H1 (cell line): ENCODE results near the gene FFAR2. TPM values are rescaled to one million over a fixed set of nuclear protein-coding genes. Genes with fewer than 3 reads are reported as not detected.

Experiments used
- CTCF ChIA-PET: fragments of 300-600 bp; sonication (Branson Sonifier 250); formaldehyde crosslinking; loops from one replicate; lab custom pipeline; 2021; ENCODE audit not compliant: partially characterized antibody; lab: Charles Lee
- POLR2A ChIA-PET: fragments of 300-600 bp; sonication (Branson Sonifier 250); formaldehyde crosslinking; loops from one replicate; lab custom pipeline; 2021; ENCODE audit warnings: inconsistent platforms; ENCODE audit not compliant: partially characterized antibody; lab: Charles Lee
- DNase-seq, 2 experiments: peaks; one replicate each; pipeline versions ENCODE4 v3.0.0 to v3.0.0-alpha.2; 2010 to 2022; ENCODE audit warnings: low spot score in 2 of 2, low read depth in 1 of 2, mixed read lengths in 1 of 2
- FAIRE-seq: peaks from 2 replicates; lab custom pipeline; 2011; peaks lifted over from hg19 to GRCh38; lab: Jason Lieb, UNC
- H2AFZ ChIP-seq: 2 replicates; pipeline ENCODE4 v1.8.1; 2012; ENCODE audit warnings: low read length, inconsistent platforms
- H2AK5ac ChIP-seq: 2 replicates; pipeline ENCODE4 v1.6.1; 2013; ENCODE audit warnings: low read depth, low read length
- H2BK120ac ChIP-seq: replicated peaks from 2 replicates; pipeline ENCODE3; 2013; ENCODE audit warnings: low read depth, low read length, inconsistent platforms
- H2BK12ac ChIP-seq: 2 replicates; pipeline ENCODE4 v1.6.1; 2013; ENCODE audit warnings: low read depth, low read length
- H2BK15ac ChIP-seq: 2 replicates; pipeline ENCODE4 v1.6.1; 2013; ENCODE audit warnings: low read length
- H2BK20ac ChIP-seq: 2 replicates; pipeline ENCODE4 v1.6.1; 2013; ENCODE audit warnings: low read length
- H2BK5ac ChIP-seq: 2 replicates; pipeline ENCODE4 v1.6.1; 2013; ENCODE audit warnings: low read depth, low read length
- H3K14ac ChIP-seq: 2 replicates; pipeline ENCODE4 v1.6.1; 2013; ENCODE audit warnings: inconsistent platforms; ENCODE audit not compliant: insufficient read length
- H3K18ac ChIP-seq: 2 replicates; pipeline ENCODE4 v1.6.1; 2013; ENCODE audit warnings: low read length; ENCODE audit errors: extremely low read depth
- H3K23ac ChIP-seq: 2 replicates; pipeline ENCODE4 v1.6.1; 2013; ENCODE audit warnings: inconsistent platforms; ENCODE audit not compliant: insufficient read length
- H3K23me2 ChIP-seq: 2 replicates; pipeline ENCODE4 v1.6.1; 2013; ENCODE audit warnings: low read depth, low read length
- H3K27ac ChIP-seq: 2 replicates; pipeline ENCODE4 v1.6.1; 2011; ENCODE audit warnings: low read depth, low read length, inconsistent platforms
- H3K27me3 ChIP-seq, 4 experiments: replicated peaks in 1 of 4; 1 replicate in 1 of 4; 2 replicates in 3 of 4; pipeline versions ENCODE4 v1.6.1 to v1.8.1; 2011 to 2013; ENCODE audit warnings: low read length in 3 of 4, mild to moderate bottlenecking in 3 of 4, inconsistent platforms in 2 of 4, mixed read lengths in 2 of 4, moderate library complexity in 1 of 4; ENCODE audit not compliant: control insufficient read depth in 3 of 4, insufficient read depth in 3 of 4; ENCODE audit errors: extremely low read depth in 1 of 4
- H3K36me3 ChIP-seq, 4 experiments: 2 replicates each; pipeline versions ENCODE4 v1.6.1 to v1.8.1; 2011 to 2013; ENCODE audit warnings: mild to moderate bottlenecking in 4 of 4, low read length in 3 of 4, moderate library complexity in 2 of 4, control low read depth in 1 of 4, inconsistent platforms in 1 of 4; ENCODE audit not compliant: insufficient read depth in 4 of 4, control insufficient read depth in 2 of 4
- H3K4ac ChIP-seq: replicated peaks from 2 replicates; pipeline ENCODE3; 2013; ENCODE audit warnings: low read length, low read depth, mixed read lengths, inconsistent platforms; ENCODE audit not compliant: insufficient read length
- H3K4me1 ChIP-seq, 4 experiments: replicated peaks in 1 of 4; 1 replicate in 1 of 4; 2 replicates in 3 of 4; pipeline versions ENCODE4 v1.6.1 to v1.8.1; 2011 to 2013; ENCODE audit warnings: low read length in 3 of 4, inconsistent platforms in 2 of 4, mixed read lengths in 1 of 4; ENCODE audit not compliant: insufficient read depth in 4 of 4, control insufficient read depth in 3 of 4
- H3K4me2 ChIP-seq, 2 experiments: 2 replicates each; pipeline versions ENCODE4 v1.6.1 to v1.8.1; 2011 to 2013; ENCODE audit warnings: low read depth in 2 of 2, low read length in 2 of 2, control low read depth in 1 of 2, inconsistent platforms in 1 of 2, mild to moderate bottlenecking in 1 of 2; ENCODE audit not compliant: insufficient read depth in 1 of 2
- H3K4me3 ChIP-seq, 4 experiments: fragments of 200-600, 300-600 bp in 1 of 4; sonication (generic), shearing (Covaris generic), sonication (Bioruptor Twin) in 1 of 4; 2 replicates each; pipeline versions ENCODE4 v1.5.1 to v1.8.1; 2011 to 2016; ENCODE audit warnings: low read length in 4 of 4, low read depth in 3 of 4, control low read depth in 2 of 4, inconsistent platforms in 2 of 4, mild to moderate bottlenecking in 2 of 4, mixed read lengths in 1 of 4, moderate library complexity in 1 of 4; ENCODE audit not compliant: insufficient read depth in 2 of 4; ENCODE audit errors: extremely low read depth in 1 of 4
- H3K56ac ChIP-seq: replicated peaks from 2 replicates; pipeline ENCODE3; 2013; ENCODE audit warnings: low read depth, mild to moderate bottlenecking, mixed read lengths, low read length, inconsistent platforms; ENCODE audit not compliant: insufficient read length
- H3K79me1 ChIP-seq: 2 replicates; pipeline ENCODE4 v1.6.1; 2013; ENCODE audit warnings: low read depth, low read length, control low read depth
- H3K79me2 ChIP-seq, 2 experiments: 2 replicates each; pipeline versions ENCODE4 v1.6.1 to v1.8.1; 2012 to 2013; ENCODE audit warnings: low read length in 2 of 2, mild to moderate bottlenecking in 2 of 2, inconsistent platforms in 1 of 2; ENCODE audit not compliant: insufficient read depth in 2 of 2, control insufficient read depth in 1 of 2
- H3K9ac ChIP-seq, 4 experiments: replicated peaks in 1 of 4; 1 replicate in 1 of 4; 2 replicates in 3 of 4; pipeline versions ENCODE4 v1.6.1 to v1.8.1; 2011 to 2013; ENCODE audit warnings: low read depth in 3 of 4, low read length in 3 of 4, control low read depth in 2 of 4, mild to moderate bottlenecking in 2 of 4, moderate library complexity in 2 of 4, inconsistent platforms in 1 of 4; ENCODE audit errors: extremely low read depth in 1 of 4
- H3K9me3 ChIP-seq, 2 experiments: 2 replicates each; pipeline versions ENCODE4 v1.6.1 to v1.8.1; 2012 to 2013; ENCODE audit warnings: mild to moderate bottlenecking in 2 of 2, moderate library complexity in 2 of 2, control low read depth in 1 of 2, inconsistent platforms in 1 of 2, low read depth in 1 of 2, low read length in 1 of 2, mixed read lengths in 1 of 2; ENCODE audit not compliant: insufficient read depth in 2 of 2
- H4K20me1 ChIP-seq, 2 experiments: replicated peaks in 1 of 2; 2 replicates each; pipeline versions ENCODE3 to v1.8.1; 2011 to 2013; ENCODE audit warnings: inconsistent platforms in 2 of 2, low read length in 2 of 2, mild to moderate bottlenecking in 1 of 2; ENCODE audit not compliant: insufficient read depth in 2 of 2, control insufficient read depth in 1 of 2
- H4K5ac ChIP-seq: 2 replicates; pipeline ENCODE4 v1.6.1; 2013; ENCODE audit warnings: low read length, low read depth, mixed read lengths, inconsistent platforms; ENCODE audit not compliant: insufficient read length
- H4K8ac ChIP-seq: 2 replicates; pipeline ENCODE4 v1.8.0; 2013; ENCODE audit warnings: mild to moderate bottlenecking, moderate library complexity, low read length, inconsistent platforms; ENCODE audit not compliant: insufficient read depth; ENCODE audit errors: extremely low read depth
- H4K91ac ChIP-seq: replicated peaks from 2 replicates; pipeline ENCODE3; 2013; ENCODE audit warnings: low read length, mixed read lengths, inconsistent platforms; ENCODE audit not compliant: insufficient read length
- SIX5 ChIP-seq: IDR thresholded peaks from 2 replicates; pipeline ENCODE4 v1.6.1; 2011; ENCODE audit warnings: mild to moderate bottlenecking, low read depth, low read length
- SUZ12 ChIP-seq: fragments of 200-600 bp; sonication (generic); IDR thresholded peaks from 2 replicates; pipeline ENCODE4 v1.6.1; 2012; ENCODE audit warnings: mild to moderate bottlenecking, inconsistent platforms, low read length, moderate library complexity, mixed read lengths
- WGBS, 2 experiments: shearing (Covaris generic) in 1 of 2; methylation state at CpG; one replicate each; pipeline versions ENCODE4 v1.1.6 to v1.1.7; 2013 to 2015; ENCODE audit warnings: low lambda C conversion rate in 2 of 2, mixed read lengths in 2 of 2, inconsistent platforms in 1 of 2, low coverage in 1 of 2, missing lambda C conversion rate in 1 of 2; ENCODE audit not compliant: insufficient replicate concordance in 2 of 2, insufficient coverage in 1 of 2, insufficient read length in 1 of 2; ENCODE audit errors: extremely low coverage in 1 of 2, missing lambda C conversion rate in 1 of 2; 5-methylcytosine and 5-hydroxymethylcytosine counted together
- polyA plus RNA-seq, 7 experiments: library from polyadenylated mRNA; depleted of rRNA in 3 of 7; stranded (reverse) in 5 of 7; unstranded in 2 of 7; fragments of >200 nt in 5 of 7; fragments of 200-250 nt in 2 of 7; gene quantifications; 1 replicate in 5 of 7; 2 replicates in 1 of 7; 4 replicates in 1 of 7; pipeline versions ENCODE4 v1.2.1 to v1.2.3, GENCODE V29; 2011 to 2013; ENCODE audit warnings: missing spikeins in 2 of 7, mixed read lengths in 2 of 7
- total RNA-seq: library from RNA; stranded (reverse); fragmentation: NEBNext Ultra II Directional; extraction: Animal tissue kit (Norgen Biotek cat#: 25700); gene quantifications from 2 replicates; pipeline ENCODE4 v1.2.1, GENCODE V29; 2021

Gene FFAR2
- total and polyA plus RNA-seq, 2 of the 8 experiments (the other 6 are each of a cell fraction or from before 2014, with no cell fraction given) = not detected

GRCh38 chr19:35399231-35399630, 48.8 kb upstream of the FFAR2 start:
- Histone ChIP-seq H3K79me1 (no peaks in the 10 kb centered on the region), H3K18ac (no peak overlapping the region), H3K36me3 (no peaks in the 10 kb centered on the region; a peak in 1 of 8 replicates), H3K4me3 (no peak overlapping the region), H3K9me3 (no peaks in the 10 kb centered on the region), H3K23me2 (no peaks in the 10 kb centered on the region), H3K4me2 (no peak overlapping the region), H3K79me2 (no peaks in the 10 kb centered on the region), H2BK12ac (no peak overlapping the region), H2AK5ac (no peak overlapping the region), H3K23ac (no peak overlapping the region), H3K4ac (no peak overlapping the region), H2BK120ac (no peak overlapping the region), H4K8ac (no peak overlapping the region), H3K56ac (no peak overlapping the region), H2AFZ (no peak overlapping the region), H4K5ac (no peak overlapping the region), H2BK20ac (no peak overlapping the region), H3K9ac (no peak overlapping the region), H3K27me3 (no peaks in the 10 kb centered on the region; a peak in 1 of 7 replicates), H3K14ac (no peak overlapping the region), H2BK15ac (no peak overlapping the region), H3K27ac (no peak overlapping the region), H2BK5ac (no peak overlapping the region), H4K91ac (no peak overlapping the region), H3K4me1 (no peaks in the 10 kb centered on the region), H4K20me1 (no peaks in the 10 kb centered on the region)
- DNase-seq (no peak), FAIRE-seq (no peak)
- WGBS, 2 experiments = 71% methylated on average over 4 of the region's 4 CpGs; no CpG with 5 or more reads in 1 of the 2 experiments
- ChIA-PET CTCF (interaction anchor here (0.7 to 1.0 kb wide), 3 partner anchors 9 to 117 kb away, joined by 3 to 4 read pairs (median 3); partner anchors contain the start of gene HAMP), POLR2A (no interaction called here)
- TF ChIP-seq SUZ12 (no peak), SIX5 (no peak)
